ENCODE measurements around the gene CTDP1. TPM values are rescaled to one million over a fixed set of nuclear protein-coding genes. Genes with fewer than 3 reads are reported as not detected.

CTDP1 gene
- total and polyA plus RNA-seq, 3 experiments from 2014 or later: 31.0 to 38.0 (median 35.3) TPM

- ChIA-PET CTCF (no interaction called here), POLR2A (no interaction called here)
- DNase-seq: no peak
- H3K9me3 ChIP-seq (ENCODE audit: low read length): no peaks in the 10 kb centered on the region
- peak overlapping the region in 2 of 7 donors; percentile 10 to 99 for H3K4me3 Mint-ChIP-seq
- peaks cover 24 to 36% (median 31%) of the 10 kb centered on the region in 3 donors for H3K4me1 Mint-ChIP-seq
- H3K36me3 Mint-ChIP-seq: peaks cover 4 to 18% (median 5%) of the 10 kb centered on the region in 3 donors
- H3K9me3 Mint-ChIP-seq: peaks cover 0 to 1% (median 0%) of the 10 kb centered on the region in 5 donors
- H3K4me1 ChIP-seq (ENCODE audit: insufficient read depth, low read length): peaks cover 33% of the 10 kb centered on the region
- H3K27me3 Mint-ChIP-seq: peaks cover 0 to 1% of the 10 kb centered on the region in 2 donors
- no peak overlapping the region for H3K4me3 ChIP-seq (ENCODE audit: low read length)
- no peaks in the 10 kb centered on the region for H3K27me3 ChIP-seq (ENCODE audit: insufficient read depth, low read length, poor library complexity, severe bottlenecking)
- H3K36me3 ChIP-seq (ENCODE audit: insufficient read depth, low read length): no peaks in the 10 kb centered on the region
- H3K27ac Mint-ChIP-seq: peak overlapping the region in 4 of 8 donors; percentile 47 to 99 (median 76)
- no peak overlapping the region for H3K27ac ChIP-seq (ENCODE audit: low read depth, low read length)
These were observed 2.4 kb upstream of the CTDP1 start for GRCh38 chr18:79677221-79677620.

DNA sequence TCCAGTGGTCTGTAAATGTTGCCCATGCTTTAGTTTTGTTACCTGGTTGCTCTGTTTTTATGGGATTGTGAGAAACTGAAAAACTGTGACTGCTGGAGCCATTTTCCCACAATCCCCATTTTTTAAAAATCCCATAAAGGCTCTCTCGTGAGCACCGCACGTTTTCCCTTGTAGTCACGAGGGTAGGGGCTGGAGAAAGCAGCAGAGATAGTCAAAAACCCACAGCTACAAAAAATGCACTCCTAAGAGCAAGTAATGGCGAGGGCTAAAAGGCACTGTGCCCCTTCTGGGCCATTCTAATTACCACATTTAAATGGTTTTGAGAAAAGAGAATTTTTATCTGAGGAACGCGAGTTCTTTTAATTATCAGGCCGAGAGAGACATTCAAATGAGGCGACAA is 1.8 kb upstream of the CTDP1 start:
- CTCF ChIA-PET: no interaction called here
- Mint-ChIP-seq H3K27me3 (peaks cover 0 to 1% of the 10 kb centered on the region in 2 donors), H3K36me3 (peaks cover 4 to 23% (median 5%) of the 10 kb centered on the region in 3 donors)

DNA sequence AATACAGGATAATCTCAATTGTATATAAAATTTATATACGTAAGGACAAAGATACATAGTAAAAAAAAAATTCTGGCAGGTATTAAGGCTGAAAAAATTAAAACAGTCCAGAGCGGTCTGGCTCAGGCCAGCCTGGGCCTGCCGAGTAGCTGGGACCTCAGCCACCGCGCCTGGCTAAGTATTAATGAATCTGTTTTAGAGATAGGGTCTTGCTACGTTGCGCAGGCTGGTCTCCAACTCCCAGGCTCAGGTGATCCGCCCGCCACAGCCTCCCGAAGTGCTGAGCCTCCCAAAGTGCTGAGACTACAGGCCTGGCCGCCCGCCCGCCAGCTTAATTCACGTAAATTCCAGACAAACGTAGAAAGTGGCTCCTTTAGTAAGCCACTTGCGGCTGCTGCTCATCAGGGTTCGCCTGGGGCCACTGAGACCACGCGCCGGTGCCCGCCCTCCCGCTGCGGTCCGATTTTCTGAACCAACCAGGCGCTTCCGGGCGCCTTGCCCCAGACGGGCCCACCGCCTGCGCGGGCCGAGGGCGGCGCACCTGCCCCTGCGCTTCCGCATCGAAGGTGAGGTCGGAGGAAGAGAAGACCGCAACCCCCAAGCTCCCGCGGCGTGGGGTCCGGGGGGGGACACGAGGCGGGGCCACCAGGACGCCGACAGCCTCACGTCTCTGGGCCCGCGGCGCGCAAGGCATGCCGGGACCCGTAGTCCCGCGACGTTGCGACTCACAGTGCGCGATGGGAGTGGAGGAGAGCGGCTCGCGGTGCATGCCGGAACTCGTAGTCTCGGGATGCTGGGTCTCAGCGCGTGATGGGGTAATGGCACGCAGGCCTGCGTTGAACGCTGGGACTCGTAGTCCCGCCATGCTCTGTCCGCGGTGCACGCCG is 695 bp upstream of the CTDP1 start:
- peaks cover 50% of the 10 kb centered on the region for H3K4me1 ChIP-seq (ENCODE audit: insufficient read depth, low read length)
- POLR2A ChIA-PET: interaction anchor here (0.7 to 1.9 kb wide), 6 partner anchors 156 to 385 kb away, joined by 3 to 8 read pairs (median 4); partner anchors contain the start of gene RBFA

More for the DNA sequence above, 1.8 kb upstream of the CTDP1 start:
- Histone ChIP-seq H3K27me3 (ENCODE audit: insufficient read depth, low read length, poor library complexity, severe bottlenecking) (no peaks in the 10 kb centered on the region), H3K36me3 (ENCODE audit: insufficient read depth, low read length) (no peaks in the 10 kb centered on the region), H3K4me1 (ENCODE audit: insufficient read depth, low read length) (peaks cover 39% of the 10 kb centered on the region), H3K27ac (ENCODE audit: low read depth, low read length) (peak overlapping the region; percentile 94), H3K4me3 (ENCODE audit: low read length) (no peak overlapping the region), H3K9me3 (ENCODE audit: low read length) (no peaks in the 10 kb centered on the region)
- Mint-ChIP-seq H3K4me3 (peak overlapping the region in 5 of 7 donors; percentile 7 to 99 (median 98)), H3K27ac (peak overlapping the region; percentile 98 to 100 (median 99)), H3K4me1 (peaks cover 30 to 42% (median 37%) of the 10 kb centered on the region in 3 donors), H3K9me3 (peaks cover 0 to 1% (median 0%) of the 10 kb centered on the region in 5 donors)
- POLR2A ChIA-PET: interaction anchor here (1.9 kb wide), 1 partner anchor 155 kb away, joined by 5 read pairs; no protein-coding TSS in a partner anchor
- no peak for DNase-seq

DNA sequence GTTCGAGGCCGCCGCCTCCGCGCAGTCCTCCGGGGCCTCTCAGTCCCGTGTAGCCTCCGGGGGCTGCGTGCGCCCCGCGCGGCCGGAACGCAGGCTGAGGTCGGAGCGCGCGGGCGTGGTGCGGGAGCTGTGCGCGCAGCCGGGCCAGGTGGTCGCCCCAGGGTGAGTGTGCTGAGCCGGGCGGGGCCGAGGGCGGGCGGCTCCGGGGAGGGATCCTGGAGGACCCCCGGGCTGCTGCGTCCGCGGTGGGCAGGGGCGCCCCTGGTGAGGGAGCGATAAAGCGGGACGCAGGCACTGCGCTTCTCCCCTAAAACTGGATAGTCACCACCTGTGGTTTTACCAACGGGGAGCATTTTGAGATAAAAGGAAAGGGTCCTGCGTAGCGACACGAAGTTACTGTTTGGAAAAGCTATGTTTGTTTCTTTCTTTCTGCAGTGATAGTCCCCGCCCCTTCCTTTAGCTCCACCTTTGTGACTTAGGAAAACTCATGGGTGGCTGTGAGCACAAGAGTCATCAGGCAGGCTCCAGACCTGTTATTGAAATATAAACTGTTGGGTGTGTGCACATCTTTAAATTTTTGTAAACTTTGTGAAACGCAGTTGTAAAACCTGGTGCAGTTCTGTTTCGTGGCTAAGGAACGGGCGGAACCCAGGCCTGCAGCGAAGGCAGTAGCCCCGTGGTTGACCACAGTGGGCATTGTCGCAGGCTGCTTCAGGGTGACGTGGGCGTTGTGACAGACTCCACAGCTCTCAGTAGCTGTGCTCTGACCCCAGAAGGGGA is 687 bp downstream of the CTDP1 start:
- Histone ChIP-seq H3K27me3 (ENCODE audit: insufficient read depth, low read length, poor library complexity, severe bottlenecking) (no peaks in the 10 kb centered on the region), H3K4me1 (ENCODE audit: insufficient read depth, low read length) (peaks cover 63% of the 10 kb centered on the region), H3K9me3 (ENCODE audit: low read length) (no peaks in the 10 kb centered on the region), H3K36me3 (ENCODE audit: insufficient read depth, low read length) (no peaks in the 10 kb centered on the region), H3K4me3 (ENCODE audit: low read length) (peak overlapping the region; percentile 75), H3K27ac (ENCODE audit: low read depth, low read length) (peak overlapping the region; percentile 94)
- peaks cover 55 to 66% (median 61%) of the 10 kb centered on the region in 3 donors for H3K4me1 Mint-ChIP-seq
- CTCF ChIA-PET: interaction anchor here (0.9 kb wide), 1 partner anchor 10 kb away, joined by 3 read pairs; no protein-coding TSS in a partner anchor
- H3K4me3 Mint-ChIP-seq: peak overlapping the region; percentile 90 to 99 (median 94)
- POLR2A ChIA-PET: interaction anchor here (0.9 to 1.3 kb wide), 2 partner anchors 12 to 612 kb away, joined by 3 read pairs; no protein-coding TSS in a partner anchor
- peaks cover 0 to 1% (median 0%) of the 10 kb centered on the region in 5 donors for H3K9me3 Mint-ChIP-seq
- peak; percentile 24 to 64 (median 51) for DNase-seq
- peaks cover 0 to 1% of the 10 kb centered on the region in 2 donors for H3K27me3 Mint-ChIP-seq
- H3K27ac Mint-ChIP-seq: peak overlapping the region; percentile 87 to 97 (median 93)
- H3K36me3 Mint-ChIP-seq: peaks cover 0 to 29% (median 5%) of the 10 kb centered on the region in 3 donors

More for the DNA sequence above, 695 bp upstream of the CTDP1 start:
- Mint-ChIP-seq H3K4me1 (peaks cover 41 to 53% (median 48%) of the 10 kb centered on the region in 3 donors), H3K27ac (peak overlapping the region; percentile 98 to 100 (median 99)), H3K36me3 (peaks cover 4 to 26% (median 5%) of the 10 kb centered on the region in 3 donors), H3K9me3 (peaks cover 0 to 1% (median 0%) of the 10 kb centered on the region in 5 donors), H3K27me3 (peaks cover 0 to 1% of the 10 kb centered on the region in 2 donors), H3K4me3 (peak overlapping the region; percentile 96 to 99 (median 98))
- Histone ChIP-seq H3K36me3 (ENCODE audit: insufficient read depth, low read length) (no peaks in the 10 kb centered on the region), H3K4me3 (ENCODE audit: low read length) (peak overlapping the region; percentile 89), H3K27ac (ENCODE audit: low read depth, low read length) (peak overlapping the region; percentile 94), H3K27me3 (ENCODE audit: insufficient read depth, low read length, poor library complexity, severe bottlenecking) (no peaks in the 10 kb centered on the region), H3K9me3 (ENCODE audit: low read length) (no peaks in the 10 kb centered on the region)
- peak; percentile 97 to 100 (median 99) for DNase-seq
- CTCF ChIA-PET: interaction anchor here (1.0 kb wide), 1 partner anchor 301 kb away, joined by 3 read pairs; no protein-coding TSS in a partner anchor

DNA sequence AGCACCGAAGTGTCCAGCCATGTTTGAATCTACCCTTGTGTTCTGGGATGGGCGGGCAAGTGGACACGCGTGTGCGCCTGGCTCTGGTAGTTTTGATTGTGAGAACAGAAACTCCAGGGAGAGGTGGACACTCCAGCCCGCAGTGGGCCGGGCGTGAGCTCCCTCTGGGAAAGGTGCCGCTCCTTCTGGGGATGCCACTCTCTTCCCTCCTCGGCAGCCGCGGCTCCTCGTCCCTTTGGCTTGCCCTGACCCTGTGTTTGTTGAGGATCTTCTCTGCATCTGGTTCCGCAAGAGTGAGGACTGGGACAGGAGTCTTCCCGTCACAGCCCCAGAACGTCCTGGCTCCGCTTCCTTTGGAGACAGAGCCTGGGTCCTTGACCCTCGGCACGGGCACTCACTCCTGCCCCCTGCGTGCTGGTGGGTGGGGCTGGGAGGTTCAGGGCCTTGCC is 1.3 kb downstream of the CTDP1 start:
- H3K27me3 ChIP-seq (ENCODE audit: insufficient read depth, low read length, poor library complexity, severe bottlenecking): no peaks in the 10 kb centered on the region
- H3K4me1 ChIP-seq (ENCODE audit: insufficient read depth, low read length): peaks cover 69% of the 10 kb centered on the region
- Mint-ChIP-seq H3K27ac (peak overlapping the region; percentile 87 to 97 (median 93)), H3K4me1 (peaks cover 60 to 73% (median 68%) of the 10 kb centered on the region in 3 donors), H3K4me3 (peak overlapping the region; percentile 90 to 99 (median 94)), H3K9me3 (peaks cover 0 to 1% (median 0%) of the 10 kb centered on the region in 5 donors), H3K36me3 (peaks cover 0 to 30% (median 0%) of the 10 kb centered on the region in 3 donors), H3K27me3 (peaks cover 0 to 1% of the 10 kb centered on the region in 2 donors)
- CTCF ChIA-PET: interaction anchor here (0.9 kb wide), 1 partner anchor 10 kb away, joined by 3 read pairs; no protein-coding TSS in a partner anchor
- peak overlapping the region; percentile 75 for H3K4me3 ChIP-seq (ENCODE audit: low read length)
- H3K36me3 ChIP-seq (ENCODE audit: insufficient read depth, low read length): no peaks in the 10 kb centered on the region
- H3K9me3 ChIP-seq (ENCODE audit: low read length): no peaks in the 10 kb centered on the region
- peak overlapping the region; percentile 94 for H3K27ac ChIP-seq (ENCODE audit: low read depth, low read length)
- POLR2A ChIA-PET: interaction anchor here (0.9 to 1.3 kb wide), 2 partner anchors 12 to 612 kb away, joined by 3 read pairs; no protein-coding TSS in a partner anchor
- DNase-seq: no peak

DNA sequence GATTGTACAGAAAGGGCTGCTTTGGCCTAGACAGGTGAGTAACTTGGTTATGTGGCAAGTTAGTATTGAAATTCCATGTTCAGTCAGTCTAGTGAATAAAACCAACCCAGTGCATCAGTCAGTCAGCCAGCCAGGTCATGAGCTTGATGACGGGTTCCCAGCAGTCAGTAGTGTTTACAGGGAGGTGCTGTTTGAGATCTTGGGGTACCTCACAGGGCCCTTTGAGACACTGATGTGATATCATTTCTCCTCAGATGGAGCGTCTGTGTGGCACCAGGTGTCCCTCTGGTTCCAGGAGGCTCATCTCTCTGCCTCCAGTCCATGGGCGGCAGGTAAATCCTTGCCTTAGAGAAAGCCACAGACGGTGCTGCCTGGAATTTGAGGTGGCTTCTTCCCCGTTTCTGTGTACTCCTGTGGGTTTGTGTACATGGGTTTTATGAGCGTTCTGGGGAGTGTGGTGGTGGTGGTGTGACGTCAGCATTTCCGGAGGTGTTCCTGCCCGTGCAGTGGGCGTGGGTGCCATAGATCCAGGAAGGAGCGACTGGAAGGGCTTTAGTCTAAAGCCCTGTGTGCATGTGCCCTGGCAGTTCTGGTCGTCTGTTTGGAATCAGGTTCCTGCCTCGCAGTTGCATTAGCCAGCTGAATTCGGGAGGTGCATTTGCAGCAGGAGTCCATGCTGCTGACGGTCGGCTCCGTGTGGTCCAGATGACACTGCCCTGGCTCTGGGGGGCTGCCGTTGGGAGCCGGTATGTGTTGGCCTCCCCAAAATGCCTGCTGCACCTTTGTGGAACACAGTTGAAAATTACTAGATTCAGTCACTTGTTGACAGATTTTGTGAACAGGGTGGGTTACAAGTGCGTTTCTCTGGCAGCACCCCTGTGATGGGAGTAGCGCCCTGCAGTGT is 2.1 kb downstream of the CTDP1 start:
- Mint-ChIP-seq H3K36me3 (peaks cover 0 to 33% (median 0%) of the 10 kb centered on the region in 3 donors), H3K4me3 (peak overlapping the region; percentile 90 to 99 (median 94)), H3K27ac (peak overlapping the region; percentile 87 to 97 (median 93)), H3K4me1 (peaks cover 66 to 80% (median 74%) of the 10 kb centered on the region in 3 donors), H3K27me3 (peaks cover 0 to 1% of the 10 kb centered on the region in 2 donors), H3K9me3 (peaks cover 0 to 1% (median 0%) of the 10 kb centered on the region in 5 donors)
- POLR2A ChIA-PET: no interaction called here
- CTCF ChIA-PET: no interaction called here
- H3K4me3 ChIP-seq (ENCODE audit: low read length): peak overlapping the region; percentile 75
- peaks cover 70% of the 10 kb centered on the region for H3K4me1 ChIP-seq (ENCODE audit: insufficient read depth, low read length)
- DNase-seq: peak; percentile 58 to 83 (median 76)
- no peaks in the 10 kb centered on the region for H3K36me3 ChIP-seq (ENCODE audit: insufficient read depth, low read length)
- H3K27me3 ChIP-seq (ENCODE audit: insufficient read depth, low read length, poor library complexity, severe bottlenecking): no peaks in the 10 kb centered on the region
- H3K9me3 ChIP-seq (ENCODE audit: low read length): no peaks in the 10 kb centered on the region
- H3K27ac ChIP-seq (ENCODE audit: low read depth, low read length): peak overlapping the region; percentile 94
